ENCODE measurements around the gene C16orf95. TPM values are rescaled to one million over a fixed set of nuclear protein-coding genes. Genes with fewer than 3 reads are reported as not detected.

The C16orf95 gene
- total RNA-seq, 1 experiment from 2014 or later = 3.8 TPM

DNA sequence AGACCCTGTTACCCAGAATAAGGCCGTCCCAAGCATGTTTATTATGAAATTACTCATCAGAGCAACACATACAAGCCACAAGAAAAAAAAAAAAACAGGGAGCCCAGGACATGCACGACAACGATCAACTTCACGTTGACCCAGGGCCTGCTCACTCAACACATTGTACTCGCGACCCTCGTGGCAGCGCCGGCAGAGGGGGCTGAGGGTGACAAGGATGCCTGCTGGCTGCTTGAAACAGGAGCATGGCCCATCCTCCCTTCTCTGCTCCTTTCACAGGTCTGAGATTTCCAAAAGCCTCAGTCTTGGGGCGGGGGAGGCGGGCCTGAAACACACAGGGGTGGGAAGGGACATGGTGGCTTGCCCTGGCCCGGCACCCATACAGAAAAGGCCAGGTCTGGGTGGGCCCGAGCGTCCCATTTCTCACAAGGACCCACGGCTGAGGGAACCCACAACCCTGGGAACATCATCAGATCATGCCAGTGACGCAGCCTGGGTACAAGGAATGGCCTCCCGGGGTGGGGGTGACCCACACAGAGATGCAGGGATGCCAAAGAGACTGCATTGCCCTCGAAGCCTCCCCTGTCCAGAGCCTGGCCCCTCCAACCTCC is 21.1 kb upstream of the C16orf95 start:
- H3K4me1 Mint-ChIP-seq (ENCODE audit: low read depth, unreplicated experiment) = no peaks in the 10 kb centered on the region
- no peaks in the 10 kb centered on the region for H3K27me3 Mint-ChIP-seq (ENCODE audit: unreplicated experiment)
- no peak overlapping the region for H3K27ac Mint-ChIP-seq (ENCODE audit: unreplicated experiment)
- intact Hi-C loops (cut with micrococcal nuclease; ENCODE audit: unreplicated experiment) = no loop called here
- DNase-seq = no peak
- TF ChIP-seq, protein P1, sequence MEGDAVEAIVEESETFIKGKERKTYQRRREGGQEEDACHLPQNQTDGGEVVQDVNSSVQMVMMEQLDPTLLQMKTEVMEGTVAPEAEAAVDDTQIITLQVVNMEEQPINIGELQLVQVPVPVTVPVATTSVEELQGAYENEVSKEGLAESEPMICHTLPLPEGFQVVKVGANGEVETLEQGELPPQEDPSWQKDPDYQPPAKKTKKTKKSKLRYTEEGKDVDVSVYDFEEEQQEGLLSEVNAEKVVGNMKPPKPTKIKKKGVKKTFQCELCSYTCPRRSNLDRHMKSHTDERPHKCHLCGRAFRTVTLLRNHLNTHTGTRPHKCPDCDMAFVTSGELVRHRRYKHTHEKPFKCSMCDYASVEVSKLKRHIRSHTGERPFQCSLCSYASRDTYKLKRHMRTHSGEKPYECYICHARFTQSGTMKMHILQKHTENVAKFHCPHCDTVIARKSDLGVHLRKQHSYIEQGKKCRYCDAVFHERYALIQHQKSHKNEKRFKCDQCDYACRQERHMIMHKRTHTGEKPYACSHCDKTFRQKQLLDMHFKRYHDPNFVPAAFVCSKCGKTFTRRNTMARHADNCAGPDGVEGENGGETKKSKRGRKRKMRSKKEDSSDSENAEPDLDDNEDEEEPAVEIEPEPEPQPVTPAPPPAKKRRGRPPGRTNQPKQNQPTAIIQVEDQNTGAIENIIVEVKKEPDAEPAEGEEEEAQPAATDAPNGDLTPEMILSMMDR (IDR thresholded peaks at IDR 0.05; ENCODE audit: unreplicated experiment) = no peak
- no peak overlapping the region for H3K4me3 Mint-ChIP-seq (ENCODE audit: low read depth, unreplicated experiment)
- no TSS peak for BruUV-seq (replicated peaks)
- H3K9me3 Mint-ChIP-seq (ENCODE audit: low read depth, unreplicated experiment) = no peaks in the 10 kb centered on the region
- CTCF ChIA-PET = no interaction called here
- H3K36me3 Mint-ChIP-seq (ENCODE audit: insufficient read depth, unreplicated experiment) = peaks cover 23% of the 10 kb centered on the region

DNA sequence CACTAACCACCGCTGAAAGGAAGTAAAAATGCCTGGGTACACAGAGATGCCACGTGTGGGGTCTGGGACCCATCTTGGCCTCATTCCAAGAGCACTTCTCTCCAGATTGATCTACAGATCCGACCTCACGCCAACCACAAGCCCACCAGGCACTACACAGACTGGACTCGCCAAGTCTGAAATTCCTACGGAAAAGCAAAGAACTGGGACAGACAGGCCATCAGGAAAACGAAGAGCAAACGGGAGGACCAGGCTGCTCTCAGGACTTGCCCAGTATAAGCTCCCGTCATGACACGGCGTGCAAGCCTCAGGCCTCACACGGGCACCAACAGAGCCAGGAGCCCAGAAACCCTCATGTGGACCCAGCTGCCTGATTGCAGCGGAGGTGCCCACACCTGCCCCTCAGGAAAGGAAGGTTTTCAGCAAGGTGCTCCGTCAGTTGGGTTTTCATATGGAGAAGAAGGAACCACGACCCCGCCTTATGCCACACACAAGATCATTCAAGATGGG is 20.1 kb upstream of the C16orf95 start:
- CTCF ChIA-PET = no interaction called here
- Mint-ChIP-seq H3K4me1 (ENCODE audit: low read depth, unreplicated experiment) (no peaks in the 10 kb centered on the region), H3K27ac (ENCODE audit: unreplicated experiment) (no peak overlapping the region), H3K9me3 (ENCODE audit: low read depth, unreplicated experiment) (no peaks in the 10 kb centered on the region), H3K36me3 (ENCODE audit: insufficient read depth, unreplicated experiment) (peaks cover 23% of the 10 kb centered on the region), H3K4me3 (ENCODE audit: low read depth, unreplicated experiment) (no peak overlapping the region), H3K27me3 (ENCODE audit: unreplicated experiment) (no peaks in the 10 kb centered on the region)
- intact Hi-C loops (cut with micrococcal nuclease; ENCODE audit: unreplicated experiment) = no loop called here
- BruUV-seq (replicated peaks) = no TSS peak
- DNase-seq = no peak
- TF ChIP-seq, protein P1 (IDR thresholded peaks at IDR 0.05; ENCODE audit: unreplicated experiment) = no peak

DNA sequence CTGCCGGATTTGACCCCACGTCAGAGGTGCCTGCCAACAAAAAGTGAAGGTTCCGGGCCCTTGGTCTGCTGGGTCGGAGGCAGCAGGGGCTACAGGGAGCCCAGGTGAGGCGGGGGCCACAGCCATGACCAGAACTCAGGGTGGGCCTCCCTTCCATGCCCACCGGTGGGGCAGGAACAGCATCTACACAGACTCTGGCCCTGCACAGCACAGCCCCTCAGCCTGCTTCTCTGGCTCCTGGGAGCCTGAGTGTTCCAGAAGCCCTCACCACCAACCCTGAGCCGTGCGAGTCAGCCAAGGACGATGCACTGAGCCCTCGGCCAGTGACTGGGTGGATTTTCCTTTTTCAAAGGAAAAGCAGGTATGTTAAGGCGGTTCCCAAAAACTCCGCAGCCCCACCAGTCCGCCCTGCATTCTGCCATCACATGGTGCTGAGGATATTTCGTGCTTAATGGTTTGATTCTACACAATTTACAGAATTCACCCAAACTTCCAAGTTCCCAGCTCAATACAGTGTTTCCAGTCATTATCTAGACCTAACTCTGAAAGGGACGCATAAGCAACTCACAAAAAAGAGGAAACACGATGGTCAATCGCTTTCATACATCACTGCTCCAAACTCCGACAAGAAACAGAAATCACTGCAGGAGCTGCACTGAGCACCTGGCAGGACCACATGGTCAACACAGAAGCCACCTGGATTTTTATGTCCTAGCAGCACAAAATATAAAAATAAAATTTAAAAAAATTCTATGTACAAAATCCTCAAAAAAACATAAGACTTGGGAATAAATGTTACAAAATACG is 19.4 kb upstream of the C16orf95 start:
- Mint-ChIP-seq H3K9me3 (ENCODE audit: low read depth, unreplicated experiment) (no peaks in the 10 kb centered on the region), H3K4me3 (ENCODE audit: low read depth, unreplicated experiment) (no peak overlapping the region), H3K27me3 (ENCODE audit: unreplicated experiment) (no peaks in the 10 kb centered on the region), H3K27ac (ENCODE audit: unreplicated experiment) (no peak overlapping the region), H3K36me3 (ENCODE audit: insufficient read depth, unreplicated experiment) (peaks cover 30% of the 10 kb centered on the region), H3K4me1 (ENCODE audit: low read depth, unreplicated experiment) (no peaks in the 10 kb centered on the region)
- BruUV-seq (replicated peaks) = no TSS peak
- no peak for DNase-seq
- TF ChIP-seq, protein P1 (IDR thresholded peaks at IDR 0.05; ENCODE audit: unreplicated experiment) = no peak
- CTCF ChIA-PET = no interaction called here
- intact Hi-C loops (cut with micrococcal nuclease; ENCODE audit: unreplicated experiment) = no loop called here

DNA sequence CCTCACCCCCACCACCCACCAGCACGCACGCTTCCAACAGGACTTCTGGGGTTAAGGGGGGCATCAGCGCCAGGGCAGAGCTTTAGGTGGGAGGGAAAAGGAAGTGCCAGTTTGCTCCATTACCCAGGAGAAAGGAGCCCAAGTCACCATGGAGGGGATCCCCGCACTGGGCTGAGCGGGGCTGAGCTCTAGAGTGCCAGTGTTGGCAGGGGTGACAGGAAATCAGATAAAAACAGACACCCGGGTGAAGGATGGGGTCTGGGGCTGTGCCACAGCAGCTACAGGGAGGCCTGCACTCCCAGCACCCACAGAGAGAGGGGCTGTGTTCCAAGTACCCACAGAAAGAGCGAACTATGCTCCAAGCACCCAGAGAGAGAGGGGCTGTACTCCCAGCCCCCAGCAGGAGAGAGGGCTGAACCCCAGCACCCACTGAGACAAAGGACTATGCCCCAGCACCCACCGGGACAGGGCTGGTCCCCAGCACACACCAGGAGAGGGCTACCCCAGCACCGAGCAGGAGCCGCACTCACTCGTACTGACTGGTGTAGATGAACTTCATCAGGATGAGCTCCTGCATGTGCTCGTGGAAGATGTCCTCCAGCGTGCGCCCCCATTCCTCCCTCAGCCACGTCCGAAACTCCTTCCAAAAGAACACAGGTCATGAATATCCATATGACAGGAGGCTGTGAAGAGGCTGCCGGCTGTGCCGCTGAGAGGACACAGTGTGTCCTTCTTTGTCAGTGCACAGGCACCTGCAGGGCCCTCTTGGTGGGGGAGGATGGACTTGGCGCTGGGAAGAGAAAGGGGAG is 18.6 kb upstream of the C16orf95 start:
- Mint-ChIP-seq H3K4me3 (ENCODE audit: low read depth, unreplicated experiment) (no peak overlapping the region), H3K36me3 (ENCODE audit: insufficient read depth, unreplicated experiment) (peaks cover 35% of the 10 kb centered on the region), H3K27ac (ENCODE audit: unreplicated experiment) (no peak overlapping the region), H3K4me1 (ENCODE audit: low read depth, unreplicated experiment) (no peaks in the 10 kb centered on the region), H3K9me3 (ENCODE audit: low read depth, unreplicated experiment) (no peaks in the 10 kb centered on the region), H3K27me3 (ENCODE audit: unreplicated experiment) (no peaks in the 10 kb centered on the region)
- CTCF ChIA-PET = no interaction called here
- DNase-seq = no peak
- intact Hi-C loops (cut with micrococcal nuclease; ENCODE audit: unreplicated experiment) = no loop called here
- BruUV-seq (replicated peaks) = no TSS peak
- TF ChIP-seq, protein P1 (IDR thresholded peaks at IDR 0.05; ENCODE audit: unreplicated experiment) = no peak

All from Calu3 (cell line).